ENCODE results near the gene CR1L.

Gene CR1L

GRCh38 chr1:207742850-207743555, 98.1 kb downstream of the CR1L start:
- DNase-seq (ENCODE audit: low spot score), result no peak
- ChIA-PET CTCF (no interaction called here), POLR2A (ENCODE audit: low non-redundant PET) (no interaction called here)
- TF ChIP-seq CTCF (conservative IDR thresholded peaks at IDR 0.05; ENCODE audit: low read depth), result no peak
- H3K27ac ChIP-seq, result no peak overlapping the region

- POLR2A ChIA-PET (ENCODE audit: low non-redundant PET), result no interaction called here
Measured at GRCh38 chr1:207744000-207744534, 99.1 kb downstream of the CR1L start.

GRCh38 chr1:207745285-207745684, 100.4 kb downstream of the CR1L start:
- POLR2A ChIA-PET (ENCODE audit: low non-redundant PET), result no interaction called here

More at GRCh38 chr1:207744000-207744534, 99.1 kb downstream of the CR1L start:
- TF ChIP-seq CTCF (conservative IDR thresholded peaks at IDR 0.05; ENCODE audit: low read depth), result no peak
- no peak overlapping the region for H3K27ac ChIP-seq
- CTCF ChIA-PET, result interaction anchor here (0.7 kb wide), 1 partner anchor 93 kb away, joined by 3 read pairs; no protein-coding TSS in a partner anchor
- no peak for DNase-seq (ENCODE audit: low spot score)

GRCh38 chr1:207745839-207746767, 101.2 kb downstream of the CR1L start:
- no peak for TF ChIP-seq CTCF (conservative IDR thresholded peaks at IDR 0.05; ENCODE audit: low read depth)
- ChIA-PET CTCF (interaction anchor here (0.7 kb wide), 2 partner anchors 68 to 1955 kb away, joined by 3 to 6 read pairs; no protein-coding TSS in a partner anchor), POLR2A (ENCODE audit: low non-redundant PET) (no interaction called here)
- no peak for DNase-seq (ENCODE audit: low spot score)
- no peak overlapping the region for H3K27ac ChIP-seq

More at GRCh38 chr1:207745285-207745684, 100.4 kb downstream of the CR1L start:
- TF ChIP-seq CTCF (conservative IDR thresholded peaks at IDR 0.05; ENCODE audit: low read depth), result no peak
- no peak overlapping the region for H3K27ac ChIP-seq
- no peak for DNase-seq (ENCODE audit: low spot score)
- CTCF ChIA-PET, result no interaction called here

- ChIA-PET POLR2A (ENCODE audit: low non-redundant PET) (no interaction called here), CTCF (interaction anchor here (0.8 kb wide), 1 partner anchor 491 kb away, joined by 4 read pairs; no protein-coding TSS in a partner anchor)
- H3K27ac ChIP-seq, result no peak overlapping the region
- no peak for DNase-seq (ENCODE audit: low spot score)
- TF ChIP-seq CTCF (conservative IDR thresholded peaks at IDR 0.05; ENCODE audit: low read depth), result no peak
Measured at GRCh38 chr1:207747627-207748492, 102.9 kb downstream of the CR1L start.

All from RWPE1 (cell line).